Measurements from ENCODE around the gene DNAJB2. TPM values are rescaled to one million over a fixed set of nuclear protein-coding genes. Genes with fewer than 3 reads are reported as not detected.
A peak's percentile ranks its signal among the peaks of the same experiment; 100 is the strongest.
"Not testable (repeated sequence)": the region's sequence is repeated elsewhere in the genome, so short reads cannot be mapped to it uniquely, and the experiment has no call there.

DNAJB2 gene
- total RNA-seq, 2 donors from 2014 or later, result 65.8 to 71.1 TPM

- H3K27me3 ChIP-seq, result peaks cover 10% of the 10 kb centered on the region
- no peaks in the 10 kb centered on the region for H3K9me3 ChIP-seq
- no peaks in the 10 kb centered on the region for H3K36me3 ChIP-seq
- intact Hi-C loops (cut with DNase I), result no loop called here
- TF ChIP-seq CTCF (IDR thresholded peaks at IDR 0.05), result no peak
- H3K9ac ChIP-seq (ENCODE audit: low read depth in 2 of 2, low read length in 2 of 2), result no peak overlapping the region
- no peak overlapping the region for H3K27ac ChIP-seq
- no peak for DNase-seq
- H3K4me1 ChIP-seq, result no peaks in the 10 kb centered on the region
- no peak overlapping the region for H3K4me3 ChIP-seq
Measured at GRCh38 chr2:219306047-219306446, 26.9 kb downstream of the DNAJB2 start.

- H3K9me3 ChIP-seq, result no peaks in the 10 kb centered on the region
- intact Hi-C loops (cut with DNase I), result no loop called here
- H3K4me1 ChIP-seq, result no peaks in the 10 kb centered on the region
- DNase-seq, result peak; percentile 68
- no peak overlapping the region for H3K4me3 ChIP-seq
- TF ChIP-seq CTCF (IDR thresholded peaks at IDR 0.05), result no peak
- H3K27me3 ChIP-seq, result peaks cover 10% of the 10 kb centered on the region
- no peaks in the 10 kb centered on the region for H3K36me3 ChIP-seq
- no peak overlapping the region for H3K27ac ChIP-seq
- no peak overlapping the region for H3K9ac ChIP-seq (ENCODE audit: low read depth in 2 of 2, low read length in 2 of 2)
Measured at GRCh38 chr2:219308142-219309101, 29.3 kb downstream of the DNAJB2 start.

- TF ChIP-seq CTCF (IDR thresholded peaks at IDR 0.05), result no peak
- no peak within 1 kb of the TSS for H3K27ac ChIP-seq
- no peak within 1 kb of the TSS for H3K4me3 ChIP-seq
- no peaks in the 10 kb centered on the region for H3K36me3 ChIP-seq
- H3K9ac ChIP-seq (ENCODE audit: low read depth in 2 of 2, low read length in 2 of 2), result no peak within 1 kb of the TSS
- peaks cover 10% of the 10 kb centered on the region for H3K27me3 ChIP-seq
- no peaks in the 10 kb centered on the region for H3K9me3 ChIP-seq
- no peaks in the 10 kb centered on the region for H3K4me1 ChIP-seq
- intact Hi-C loops (cut with DNase I), result no loop called here
- DNase-seq, result no peak
Measured at GRCh38 chr2:219309278-219309677, 30.1 kb downstream of the DNAJB2 start, which contains the start of gene PTPRN. TSS of gene PTPRN (minus strand) at chr2:219309401. CDS start at chr2:219309332, 69 bp downstream.

- H3K9me3 ChIP-seq; H3K27ac ChIP-seq; H3K4me3 ChIP-seq; H3K9ac ChIP-seq (ENCODE audit: low read depth in 2 of 2, low read length in 2 of 2); intact Hi-C loops (cut with DNase I); H3K4me1 ChIP-seq; DNase-seq; H3K36me3 ChIP-seq: not testable (repeated sequence)
- H3K27me3 ChIP-seq, result peaks cover 10% of the 10 kb centered on the region
Measured at GRCh38 chr2:219312683-219313263, 33.6 kb downstream of the DNAJB2 start.

- no peak for DNase-seq
- Histone ChIP-seq H3K4me3 (no peak overlapping the region), H3K4me1 (no peaks in the 10 kb centered on the region), H3K9me3 (no peaks in the 10 kb centered on the region), H3K27me3 (peaks cover 4% of the 10 kb centered on the region), H3K27ac (no peak overlapping the region), H3K36me3 (no peaks in the 10 kb centered on the region), H3K9ac (ENCODE audit: low read depth in 2 of 2, low read length in 2 of 2) (no peak overlapping the region)
- no peak for TF ChIP-seq CTCF (IDR thresholded peaks at IDR 0.05)
- intact Hi-C loops (cut with DNase I), result no loop called here
Measured at GRCh38 chr2:219314804-219315468, 35.8 kb downstream of the DNAJB2 start.

Data from colonic mucosa (tissue), 4 donors.